HepG2 (cell line): ENCODE measurements around the gene VPS13D. TPM values are rescaled to one million over a fixed set of nuclear protein-coding genes. Genes with fewer than 3 reads are reported as not detected.

ENCODE experiments used
- ATAC-seq: fragments of 200-7000 bp; cut with Tn5 transposase; 3 replicates; pipeline ENCODE4 v1.9.1; 2020; ENCODE audit warnings: mild to moderate bottlenecking, moderate library complexity
- BruUV-seq: library from RNA; stranded (reverse); fragments of 400-500 nt; replicated peaks from 2 replicates; lab custom pipeline; 2021; lab: Mats Ljungman, UMichigan
- CTCF ChIA-PET: fragments of 300-600 bp; formaldehyde crosslinking; extraction: SDS; loops from one replicate; lab custom pipeline; 2021; ENCODE audit warnings: low total read pairs, inconsistent platforms, low intra/inter-chr PET ratio; lab: Yijun Ruan, JAX
- POLR2A ChIA-PET: fragments of 350-600 bp; sonication (Branson Sonifier 250); formaldehyde crosslinking; loops from one replicate; lab custom pipeline; 2020; ENCODE audit warnings: antibody characterized with exemption, inconsistent platforms; lab: Yijun Ruan, JAX
- DNase-seq: peaks from one replicate; pipeline ENCODE4 v3.0.0-alpha.2; 2015; ENCODE audit warnings: low spot score
- FAIRE-seq: peaks from 3 replicates; lab custom pipeline; 2011; peaks lifted over from hg19 to GRCh38; lab: Jason Lieb, UNC
- H2AFZ ChIP-seq: one replicate; pipeline ENCODE4 v1.6.1; 2011; ENCODE audit warnings: low read length, inconsistent platforms
- H3K27ac ChIP-seq: fragments of 300-600 bp; 3 replicates; pipeline ENCODE4 v1.8.0; 2011; ENCODE audit warnings: mixed run types, mild to moderate bottlenecking, mixed read lengths, low read length, inconsistent platforms; ENCODE audit not compliant: insufficient read depth; ENCODE audit errors: extremely low read length
- H3K27me3 ChIP-seq, 2 experiments: fragments of 200-600 bp in 1 of 2; 2 replicates in 1 of 2; 3 replicates in 1 of 2; pipeline versions ENCODE4 v1.6.0 to v1.8.0; 2011; ENCODE audit warnings: low read length in 2 of 2, mild to moderate bottlenecking in 2 of 2, moderate library complexity in 2 of 2, inconsistent platforms in 1 of 2; ENCODE audit not compliant: insufficient read depth in 2 of 2, control insufficient read depth in 1 of 2
- H3K36me3 ChIP-seq, 2 experiments: fragments of 200-600 bp in 1 of 2; replicated peaks in 1 of 2; 2 replicates in 1 of 2; 3 replicates in 1 of 2; pipeline versions ENCODE4 v1.5.1 to v1.8.0; 2011; ENCODE audit warnings: low read length in 2 of 2, inconsistent platforms in 1 of 2; ENCODE audit not compliant: insufficient read depth in 2 of 2, control insufficient read depth in 1 of 2
- H3K4me1 ChIP-seq: 2 replicates; pipeline ENCODE4 v1.5.1; 2012; ENCODE audit warnings: low read length, inconsistent platforms; ENCODE audit not compliant: insufficient read depth
- H3K4me2 ChIP-seq: 2 replicates; pipeline ENCODE4 v1.6.0; 2011; ENCODE audit warnings: low read depth, low read length, inconsistent platforms
- H3K4me3 ChIP-seq, 3 experiments: fragments of 200-600 bp in 1 of 3; sonication (generic), shearing (Covaris generic) in 1 of 3; replicated peaks in 1 of 3; 2 replicates each; pipeline ENCODE4 v1.5.1; 2011 to 2016; ENCODE audit warnings: low read length in 3 of 3, inconsistent platforms in 2 of 3, low read depth in 2 of 3, mild to moderate bottlenecking in 2 of 3, control low read depth in 1 of 3, mixed read lengths in 1 of 3; ENCODE audit not compliant: insufficient read depth in 1 of 3
- H3K79me2 ChIP-seq: one replicate; pipeline ENCODE4 v1.6.1; 2011; ENCODE audit warnings: low read length, inconsistent platforms; ENCODE audit not compliant: insufficient read depth
- H3K9ac ChIP-seq: 2 replicates; pipeline ENCODE4 v1.6.0; 2011; ENCODE audit warnings: mild to moderate bottlenecking, low read depth, low read length, inconsistent platforms; ENCODE audit not compliant: insufficient read depth
- H3K9me3 ChIP-seq: 2 replicates; pipeline ENCODE4 v1.5.1; 2012; ENCODE audit warnings: mild to moderate bottlenecking, low read length
- H4K20me1 ChIP-seq: 2 replicates; pipeline ENCODE4 v1.6.0; 2011; ENCODE audit warnings: inconsistent platforms, mild to moderate bottlenecking, low read length, moderate library complexity; ENCODE audit not compliant: insufficient read depth
- SNAPC4 ChIP-seq: sonication (generic); formaldehyde crosslinking; IDR thresholded peaks from 2 replicates; pipeline ENCODE4 v1.4.0; 2020; ENCODE audit warnings: mild to moderate bottlenecking, missing genetic modification reagents
- ZNF629 ChIP-seq: sonication (generic); formaldehyde crosslinking; conservative IDR thresholded peaks from 2 replicates; pipeline ENCODE4 v1.5.0; 2020; ENCODE audit warnings: missing genetic modification reagents
- WGBS: methylation state at CpG from one replicate; pipeline ENCODE4 v1.1.6; 2017; ENCODE audit warnings: low lambda C conversion rate; 5-methylcytosine and 5-hydroxymethylcytosine counted together
- in situ Hi-C: cut with HindIII; loops from 2 replicates; pipeline ENCODE4 v1.10.0; 2017; ENCODE audit warnings: low pct_unique_long_range_greater_than_20kb; ENCODE audit not compliant: extremely low pct_ligation_motif_present
- intact Hi-C: fragments of 100-400 bp; cut with micrococcal nuclease; formaldehyde crosslinking; loops from one replicate; pipeline ENCODE4 v1.10.0; 2022; ENCODE audit not compliant: unreplicated experiment
- polyA plus RNA-seq, 8 experiments: library from polyadenylated mRNA; depleted of rRNA in 3 of 8; stranded (reverse) in 7 of 8; unstranded in 1 of 8; fragments of >200 nt; fragmentation: Illumina TruSeq in 4 of 8; extraction: Trizol in 4 of 8; gene quantifications; 2 replicates each; pipeline versions ENCODE4 v1.2.1 to v1.2.3, GENCODE V29; 2011 to 2016; ENCODE audit warnings: low read depth in 4 of 8, missing spikeins in 1 of 8, mixed read lengths in 1 of 8; ENCODE audit not compliant: insufficient read depth in 1 of 8
- total RNA-seq, 5 experiments: library from RNA; depleted of rRNA; stranded (reverse); fragments of >200 nt; fragmentation: Illumina TruSeq; extraction: Trizol; gene quantifications; 2 replicates each; pipeline ENCODE4 v1.2.3, GENCODE V29; 2016; ENCODE audit warnings: low read depth in 1 of 5

Gene VPS13D
- total and polyA plus RNA-seq, 2 of the 13 experiments (the other 11 are each of a cell fraction or from before 2014, with no cell fraction given): 8.6 to 13.9 TPM

GRCh38 chr1:12546771-12547585 is 317.1 kb downstream of the VPS13D start:
- H3K79me2 ChIP-seq: no peaks in the 10 kb centered on the region
- H3K36me3 ChIP-seq: no peaks in the 10 kb centered on the region
- H3K9ac ChIP-seq: no peak overlapping the region
- peaks cover 61% of the 10 kb centered on the region for H3K4me1 ChIP-seq
- 70% methylated on average over 12 of the region's 17 CpGs for WGBS
- ATAC-seq: no peak
- in situ Hi-C loops (no loop called here), intact Hi-C loops (no loop called here)
- no peak overlapping the region for H3K4me3 ChIP-seq
- H3K9me3 ChIP-seq: no peaks in the 10 kb centered on the region
- no peak for DNase-seq
- peaks cover 2 to 19% of the 10 kb centered on the region in 2 experiments; a peak in 2 of 5 replicates for H3K27me3 ChIP-seq
- no peak overlapping the region for H3K27ac ChIP-seq
- POLR2A ChIA-PET: interaction anchor here (0.6 to 1.2 kb wide), 3 partner anchors 9 to 71 kb away, joined by 3 read pairs; partner anchors contain the start of gene DHRS3
- no peak for FAIRE-seq
- no peaks in the 10 kb centered on the region for H4K20me1 ChIP-seq
- H2AFZ ChIP-seq: no peak overlapping the region
- peak; percentile 67; the same call in 1 of the 2 replicates for TF ChIP-seq ZNF629 (CRISPR knock-in tag)
- no peak for TF ChIP-seq SNAPC4 (CRISPR knock-in tag)
- CTCF ChIA-PET: no interaction called here
- no TSS peak for BruUV-seq
- no peak overlapping the region for H3K4me2 ChIP-seq
